Stimulated activated CD4-positive, alpha-beta T cell treated with anti-CD3 and anti-CD28 coated beads, Interleukin-2, amount 100 ng/mL, for 24 hours (primary cell): ENCODE measurements around the gene PPP6R3.
A peak's percentile ranks its signal among the peaks of the same experiment; 100 is the strongest.
"Not testable (repeated sequence)": the region's sequence is repeated elsewhere in the genome, so short reads cannot be mapped to it uniquely, and the experiment has no call there.

Experiments
- DNase-seq, 2 donors: peaks; one replicate each; pipeline ENCODE4 v3.0.0-alpha.2; 2020

Gene PPP6R3

DNA sequence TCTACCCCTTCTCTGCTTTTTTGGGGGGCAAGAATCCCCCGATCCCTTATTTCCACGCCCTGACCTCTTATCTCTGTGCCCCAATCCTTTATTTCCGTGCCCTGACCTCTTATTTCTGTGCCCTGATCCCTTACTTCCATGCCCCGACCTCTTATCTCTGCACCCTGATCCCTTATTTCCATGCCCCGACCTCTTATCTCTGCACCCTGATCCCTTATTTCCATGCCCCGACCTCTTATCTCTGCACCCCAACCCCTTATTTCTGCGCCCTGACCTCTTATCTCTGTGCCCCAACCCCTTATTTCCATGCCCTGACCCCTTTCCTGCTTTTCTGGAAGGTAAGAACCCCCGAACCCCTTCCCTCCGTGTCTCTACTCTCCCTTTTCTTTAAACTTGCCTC, 163.2 kb downstream of the PPP6R3 start:
- DNase-seq, result not testable (repeated sequence)

DNA sequence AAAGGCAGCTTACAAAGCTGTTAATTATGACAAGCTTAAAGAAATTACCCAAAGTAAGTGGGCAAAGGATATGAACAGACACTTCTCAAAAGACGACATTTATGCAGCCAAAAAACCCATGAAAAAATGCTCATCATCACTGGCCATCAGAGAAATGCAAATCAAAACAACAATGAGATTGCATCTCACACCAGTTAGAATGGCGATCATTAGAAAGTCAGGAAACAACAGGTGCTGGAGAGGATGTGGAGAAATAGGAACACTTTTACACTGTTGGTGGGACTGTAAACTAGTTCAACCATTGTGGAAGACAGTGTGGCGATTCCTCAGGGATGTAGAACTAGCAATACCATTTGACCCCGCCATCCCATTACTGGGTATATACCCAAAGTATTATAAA, 164.5 kb downstream of the PPP6R3 start:
- DNase-seq, result not testable (repeated sequence)

DNA sequence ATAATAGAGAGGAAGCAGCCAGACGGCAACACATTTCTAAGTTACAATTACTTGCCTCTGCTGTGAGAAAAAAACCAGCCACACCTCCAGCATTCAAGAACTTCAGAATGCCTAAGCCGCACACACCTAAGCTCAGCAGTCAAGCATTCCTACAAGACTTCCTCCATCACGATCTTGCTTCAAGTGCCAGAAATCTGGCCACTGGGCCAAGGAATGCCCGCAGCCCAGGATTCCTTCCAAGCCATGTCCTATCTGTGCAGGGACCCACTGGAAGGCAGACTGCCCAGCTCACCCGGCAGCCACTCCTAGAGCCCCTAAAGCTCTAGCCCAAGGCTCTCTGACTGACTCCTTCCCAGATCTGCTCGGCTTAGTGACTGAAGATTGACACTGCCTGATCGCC, 165.7 kb downstream of the PPP6R3 start:
- DNase-seq, result not testable (repeated sequence)

DNA sequence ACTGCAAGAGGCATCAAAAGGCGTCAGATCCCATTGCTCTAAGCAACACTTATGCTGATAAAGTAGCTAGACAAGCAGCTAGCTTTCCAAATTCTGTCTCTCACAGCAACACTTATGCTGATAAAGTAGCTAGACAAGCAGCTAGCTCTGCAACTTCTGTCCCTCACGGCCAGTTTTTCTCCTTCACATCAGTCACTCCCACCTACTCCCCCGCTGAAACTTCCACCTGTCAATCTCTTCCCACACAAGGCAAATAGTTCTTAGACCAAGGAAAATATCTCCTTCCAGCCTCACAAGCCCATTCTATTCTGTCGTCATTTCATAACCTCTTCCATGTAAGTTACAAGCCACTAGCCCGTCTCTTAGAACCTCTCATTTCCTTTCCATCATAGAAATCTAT, 168.3 kb downstream of the PPP6R3 start:
- not testable (repeated sequence) for DNase-seq

GRCh38 chr11:68632375-68632774, 171.8 kb downstream of the PPP6R3 start:
- DNase-seq, result not testable (repeated sequence)

GRCh38 chr11:68632802-68633201, 172.2 kb downstream of the PPP6R3 start:
- DNase-seq, result peak in 1 of 2 donors; percentile 46

DNA sequence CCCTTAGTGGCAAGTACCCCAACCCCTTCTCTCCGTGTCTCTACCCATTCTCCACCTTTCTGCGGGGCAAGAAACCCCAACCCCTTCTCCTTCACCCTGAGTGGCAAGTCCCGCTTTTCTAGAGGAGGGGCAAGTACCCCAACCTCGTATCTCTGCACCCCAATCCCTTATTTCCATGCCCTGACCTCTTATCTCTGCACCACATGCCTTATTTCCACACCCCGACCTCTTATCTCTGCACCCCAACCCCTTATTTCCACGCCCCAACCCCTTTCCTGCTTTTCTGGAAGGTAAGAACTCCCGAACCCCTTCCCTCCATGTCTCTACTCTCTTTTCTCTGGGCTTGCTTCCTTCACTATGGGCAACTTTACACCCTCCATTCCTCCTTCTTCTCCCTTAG, 174.1 kb downstream of the PPP6R3 start:
- not testable (repeated sequence) for DNase-seq

GRCh38 chr11:68635172-68635571, 174.6 kb downstream of the PPP6R3 start:
- DNase-seq, result not testable (repeated sequence)

GRCh38 chr11:68635883-68636282, 175.3 kb downstream of the PPP6R3 start:
- not testable (repeated sequence) for DNase-seq

DNA sequence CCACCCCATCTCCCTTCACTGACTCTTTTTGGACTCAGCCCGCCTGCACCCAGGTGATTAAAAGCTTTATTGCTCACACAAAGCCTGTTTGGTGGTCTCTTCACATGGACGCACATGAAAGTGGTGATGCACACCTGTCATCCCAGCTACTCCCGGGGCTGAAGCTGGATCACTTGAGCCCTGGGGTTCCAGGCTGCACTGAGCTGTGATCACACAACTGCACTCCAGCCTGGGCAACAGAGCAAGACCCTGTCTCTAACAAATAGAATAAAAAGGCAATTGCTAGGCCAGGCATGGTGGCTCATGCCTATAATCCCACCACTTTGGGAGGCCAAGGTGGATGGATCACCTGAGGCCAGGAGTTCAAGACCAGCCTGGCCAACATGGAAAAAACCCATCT, 178.8 kb downstream of the PPP6R3 start:
- not testable (repeated sequence) for DNase-seq

- DNase-seq, result no peak
Observed at GRCh38 chr11:68641880-68642279, 181.3 kb downstream of the PPP6R3 start.

DNA sequence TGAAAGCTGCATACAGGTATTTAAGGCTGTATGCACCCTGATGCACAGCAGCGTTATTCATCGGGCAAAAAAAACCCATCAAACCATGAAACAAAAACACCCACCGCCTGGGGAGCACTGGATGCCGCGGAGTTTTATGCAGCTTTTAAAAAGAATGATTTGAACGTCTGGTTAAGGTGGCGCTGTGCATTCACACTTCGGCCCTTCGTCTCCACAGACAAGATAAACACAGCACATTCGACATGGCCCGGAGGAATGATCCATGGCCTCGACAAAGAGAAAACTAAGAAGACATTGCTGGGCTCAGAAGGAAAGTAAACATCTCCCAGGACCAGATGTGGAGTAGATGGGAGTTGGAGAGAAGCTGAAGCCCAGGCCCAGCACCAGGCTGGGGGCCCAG, 183.0 kb downstream of the PPP6R3 start:
- no peak for DNase-seq

- DNase-seq, result no peak
Observed at GRCh38 chr11:68646832-68647231, 186.3 kb downstream of the PPP6R3 start.

DNA sequence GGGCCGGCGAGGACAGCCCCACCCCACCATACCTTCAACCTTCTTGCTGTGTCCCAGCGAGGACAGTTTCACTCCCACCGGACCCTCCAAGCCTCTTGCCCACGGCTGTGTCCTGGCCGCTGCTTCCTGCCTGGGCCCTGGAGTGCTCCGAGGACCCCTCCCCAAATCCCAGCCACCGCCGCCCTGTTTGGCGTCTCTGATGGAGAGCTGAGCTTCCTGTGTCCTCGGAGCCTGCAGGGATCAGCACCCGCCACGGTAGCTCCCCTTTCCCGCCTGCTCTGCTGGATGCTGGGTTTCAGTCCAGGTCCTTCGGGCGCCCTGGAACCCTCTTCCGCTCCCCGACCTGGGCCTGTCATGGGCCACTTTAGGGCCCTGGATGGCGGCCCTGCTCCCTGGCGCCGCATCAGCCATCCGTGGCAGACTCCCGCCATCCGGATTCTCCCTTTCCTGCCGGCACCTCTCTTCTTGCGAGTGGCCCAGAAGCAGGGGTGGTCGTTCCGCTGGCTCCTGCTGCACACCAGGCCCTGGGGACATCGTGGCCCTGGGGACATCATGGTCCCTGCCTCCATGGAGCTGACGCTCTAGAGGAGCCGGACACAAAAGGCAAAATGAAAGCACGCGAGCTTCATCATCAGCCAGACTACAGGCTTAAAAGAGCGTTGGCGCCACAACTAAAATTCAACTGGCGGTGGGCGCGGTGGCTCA, 189.5 kb downstream of the PPP6R3 start:
- DNase-seq, result no peak

GRCh38 chr11:68650801-68651200, 190.2 kb downstream of the PPP6R3 start:
- no peak for DNase-seq

DNA sequence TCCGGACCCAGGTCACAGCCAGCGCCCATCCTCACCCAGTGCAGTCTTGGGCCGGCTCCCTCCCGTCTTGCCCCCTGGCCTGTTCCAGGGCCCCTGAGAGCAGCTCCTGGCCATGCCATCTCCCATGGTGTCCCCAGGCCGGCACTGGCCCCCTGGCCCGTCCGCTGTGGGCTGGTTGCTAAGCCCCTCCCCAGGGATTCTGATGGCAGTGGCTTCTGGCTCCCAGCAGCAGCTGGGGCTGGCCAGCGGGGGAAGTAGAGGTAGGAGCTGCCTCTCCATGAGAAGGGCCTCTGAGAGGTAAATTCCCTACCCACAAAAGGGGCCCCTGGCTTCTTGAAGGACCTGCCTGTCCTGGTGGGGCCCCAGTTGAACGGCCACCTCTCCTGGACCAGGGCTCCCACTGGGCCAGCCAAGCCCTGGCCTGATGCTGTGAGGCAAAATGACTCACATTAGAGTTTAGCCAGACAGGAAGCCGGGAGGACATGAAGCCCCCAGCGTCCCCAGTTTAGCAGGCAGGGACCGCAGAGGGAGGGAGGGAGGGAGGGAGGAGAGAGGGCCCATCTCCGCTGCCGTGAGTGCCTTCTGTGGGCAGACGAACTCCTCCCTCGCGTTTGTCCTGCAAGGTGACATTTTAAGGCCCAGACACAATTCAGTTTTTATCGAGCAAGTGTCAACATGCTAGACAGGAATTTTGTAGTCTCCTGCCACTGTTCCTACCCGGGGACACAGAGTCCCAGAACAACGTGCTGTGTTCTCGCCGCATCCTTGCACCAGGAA, 190.8 kb downstream of the PPP6R3 start:
- DNase-seq, result no peak

DNA sequence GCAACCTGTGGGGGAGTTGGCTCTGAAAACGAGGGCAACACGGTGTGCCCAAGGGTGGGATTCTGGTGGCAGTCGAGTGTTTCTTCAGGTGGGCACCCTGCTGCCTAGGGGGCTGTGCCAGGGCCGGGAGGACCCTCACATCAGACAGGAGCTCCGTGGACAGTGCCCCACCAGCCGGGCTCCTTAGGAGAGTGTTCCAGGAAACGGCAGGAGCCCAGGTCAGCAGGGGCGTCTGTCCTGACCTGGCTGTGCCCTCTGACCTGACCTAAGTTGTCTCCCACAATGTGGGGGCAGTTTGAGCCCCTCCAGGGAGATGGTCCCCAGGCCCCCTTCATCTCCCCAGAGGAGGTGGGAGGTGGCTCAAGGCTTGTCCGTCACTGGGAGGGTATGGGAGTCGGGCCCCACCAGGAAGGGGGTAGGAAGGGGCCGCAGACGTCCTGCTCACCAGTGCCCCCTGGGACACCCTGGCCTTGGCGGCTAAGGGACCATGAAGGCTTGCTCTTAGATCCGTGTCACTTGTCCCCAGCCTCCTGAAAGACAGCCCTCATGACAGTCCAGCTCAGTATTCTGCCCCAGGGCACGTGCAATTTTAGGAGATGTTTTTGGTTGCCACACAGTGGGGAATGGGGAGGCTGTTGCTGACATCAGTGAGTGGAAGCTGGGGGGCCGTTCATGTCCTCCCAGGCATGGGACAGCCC, 191.6 kb downstream of the PPP6R3 start:
- DNase-seq, result no peak

GRCh38 chr11:68652683-68653156, 192.2 kb downstream of the PPP6R3 start:
- no peak for DNase-seq

- no peak for DNase-seq
Observed at GRCh38 chr11:68653486-68654430, 193.2 kb downstream of the PPP6R3 start.

DNA sequence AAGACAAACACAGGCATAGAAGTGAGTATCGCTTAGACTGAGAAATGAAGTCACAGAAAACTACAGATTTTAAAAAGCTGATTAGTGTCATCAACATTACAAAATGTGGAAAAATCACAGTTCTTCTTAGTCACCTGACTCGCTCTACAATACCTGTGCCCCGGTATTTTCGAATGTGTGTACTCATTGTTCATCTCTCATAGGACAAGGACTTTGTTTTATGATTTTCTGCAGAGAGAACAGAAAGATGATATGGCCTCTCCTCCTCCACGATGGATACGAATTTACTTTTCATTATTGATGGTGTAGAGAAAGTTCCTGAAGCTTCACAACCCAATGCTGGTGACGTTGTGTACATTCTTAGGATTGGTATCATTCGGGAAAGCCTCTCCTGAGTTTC, 194.4 kb downstream of the PPP6R3 start:
- no peak for DNase-seq

GRCh38 chr11:68655406-68655805, 194.9 kb downstream of the PPP6R3 start:
- DNase-seq, result no peak

DNA sequence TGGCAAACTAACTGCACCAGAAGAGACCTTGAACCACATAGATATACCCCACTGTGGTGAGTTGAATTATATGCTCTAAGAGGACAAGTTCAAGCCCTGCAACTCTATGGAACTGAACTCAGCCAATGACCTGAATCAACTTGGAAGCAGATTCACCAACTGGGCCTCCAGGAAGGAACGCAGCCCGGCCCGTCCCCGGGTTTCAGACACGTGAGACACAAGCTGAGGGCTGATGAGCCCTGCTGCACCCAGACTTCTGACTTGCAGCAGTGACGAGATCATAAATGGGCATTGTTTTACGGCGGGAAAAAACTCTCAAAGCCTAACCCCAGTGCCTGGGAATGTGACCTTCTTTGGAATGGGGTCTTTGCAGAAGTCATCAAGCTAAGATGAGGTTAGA, 195.3 kb downstream of the PPP6R3 start:
- DNase-seq, result no peak
